Measurements from ENCODE around the gene NPY4R2. TPM values are rescaled to one million over a fixed set of nuclear protein-coding genes. Genes with fewer than 3 reads are reported as not detected.
"Not testable (repeated sequence)": the region's sequence is repeated elsewhere in the genome, so short reads cannot be mapped to it uniquely, and the experiment has no call there.

The NPY4R2 gene
- total RNA-seq: not detected

DNA sequence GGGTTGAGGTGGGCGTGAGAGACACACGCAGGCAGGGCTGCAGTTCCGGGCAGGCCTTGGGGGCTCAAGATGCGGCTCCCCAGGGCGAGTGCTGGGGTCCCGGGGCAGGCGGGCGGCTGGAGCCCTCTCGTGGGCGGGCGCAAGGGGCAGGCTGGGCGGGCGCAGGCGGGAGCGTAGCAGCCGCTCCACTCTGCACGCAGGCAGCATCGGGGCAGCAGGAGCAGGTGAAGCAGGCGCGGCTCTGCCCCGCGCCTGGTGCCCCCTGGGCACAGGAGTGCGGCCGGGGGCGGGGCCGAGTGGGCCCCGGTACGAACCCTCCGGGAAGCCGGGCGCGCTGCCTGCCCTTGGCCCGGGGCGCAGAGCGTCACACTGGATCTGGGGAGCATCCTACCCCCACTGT, at the start of gene NPY4R2:
NPY4R2 (plus strand) TSS at position 188 of the 400 bp plus-strand sequence. CDS start 3,326 bp downstream, outside the sequence.
- H3K9me3 ChIP-seq; H3K27me3 ChIP-seq; H3K4me3 ChIP-seq; H3K4me1 ChIP-seq; intact Hi-C loops (cut with DNase I); H3K36me3 ChIP-seq; DNase-seq (ENCODE audit: low spot score in 2 of 2); H3K27ac ChIP-seq: not testable (repeated sequence)

GRCh38 chr10:47870887-47871286, 47.6 kb upstream of the NPY4R2 start:
- H3K4me3 ChIP-seq; H3K27me3 ChIP-seq; H3K4me1 ChIP-seq; intact Hi-C loops (cut with DNase I); H3K27ac ChIP-seq; H3K9me3 ChIP-seq; H3K36me3 ChIP-seq; DNase-seq (ENCODE audit: low spot score in 2 of 2): not testable (repeated sequence)

- H3K27ac ChIP-seq; H3K4me3 ChIP-seq; H3K27me3 ChIP-seq; H3K9me3 ChIP-seq; H3K36me3 ChIP-seq; intact Hi-C loops (cut with DNase I); H3K4me1 ChIP-seq; DNase-seq (ENCODE audit: low spot score in 2 of 2): not testable (repeated sequence)
These were observed 46.8 kb upstream of the NPY4R2 start for GRCh38 chr10:47871485-47872180.

DNA sequence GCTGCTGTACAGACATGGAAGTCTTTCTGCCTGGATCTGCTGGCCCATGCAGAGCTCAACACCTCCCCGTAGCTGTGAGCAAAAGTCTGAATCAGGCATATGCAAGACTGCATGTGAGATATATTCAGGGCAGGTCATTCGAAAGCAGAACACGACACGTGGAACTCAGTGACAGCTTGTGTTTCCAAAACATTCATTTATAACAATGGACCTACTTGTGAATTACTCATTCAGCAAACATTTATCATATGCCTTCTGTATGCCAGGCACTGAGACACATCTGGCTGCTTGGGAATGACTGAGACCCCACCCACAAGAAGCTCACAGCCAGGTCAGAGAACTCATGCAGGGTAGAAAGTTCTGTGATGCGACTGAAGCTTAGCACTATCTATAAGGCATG, 46.2 kb upstream of the NPY4R2 start:
- H3K4me3 ChIP-seq; intact Hi-C loops (cut with DNase I); H3K9me3 ChIP-seq: not testable (repeated sequence)

GRCh38 chr10:47884239-47884638, 34.2 kb upstream of the NPY4R2 start:
- H3K36me3 ChIP-seq; H3K27ac ChIP-seq; H3K27me3 ChIP-seq; H3K4me1 ChIP-seq; H3K4me3 ChIP-seq; DNase-seq (ENCODE audit: low spot score in 2 of 2); intact Hi-C loops (cut with DNase I); H3K9me3 ChIP-seq: not testable (repeated sequence)

More for the DNA sequence above, 46.2 kb upstream of the NPY4R2 start:
- not testable (repeated sequence) for H3K27ac ChIP-seq; H3K36me3 ChIP-seq; H3K4me1 ChIP-seq; H3K27me3 ChIP-seq; DNase-seq (ENCODE audit: low spot score in 2 of 2)

GRCh38 chr10:47884934-47885333, 33.5 kb upstream of the NPY4R2 start:
- DNase-seq (ENCODE audit: low spot score in 2 of 2); H3K4me3 ChIP-seq; H3K27me3 ChIP-seq; H3K4me1 ChIP-seq; H3K9me3 ChIP-seq; H3K36me3 ChIP-seq; intact Hi-C loops (cut with DNase I); H3K27ac ChIP-seq: not testable (repeated sequence)

DNA sequence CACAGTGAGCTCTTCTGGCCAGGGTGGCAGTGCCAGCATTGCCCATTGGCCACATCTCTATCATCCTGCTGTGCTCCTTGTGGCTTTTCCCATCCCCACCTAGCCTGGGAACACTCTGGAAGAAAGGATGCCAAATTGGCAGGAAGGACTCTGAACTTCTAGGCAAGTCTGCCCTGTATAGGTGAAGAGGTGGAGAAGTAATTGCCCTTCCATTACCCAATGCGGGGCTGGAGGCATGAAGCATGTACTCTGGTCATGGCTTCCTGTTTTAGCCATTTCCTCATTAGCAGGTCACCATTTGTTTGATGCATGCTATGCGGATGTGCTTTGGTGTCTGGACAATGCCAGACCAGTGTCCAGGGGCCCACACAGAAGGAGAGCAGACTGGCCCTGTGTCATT, 32.1 kb upstream of the NPY4R2 start:
- not testable (repeated sequence) for DNase-seq (ENCODE audit: low spot score in 2 of 2)

DNA sequence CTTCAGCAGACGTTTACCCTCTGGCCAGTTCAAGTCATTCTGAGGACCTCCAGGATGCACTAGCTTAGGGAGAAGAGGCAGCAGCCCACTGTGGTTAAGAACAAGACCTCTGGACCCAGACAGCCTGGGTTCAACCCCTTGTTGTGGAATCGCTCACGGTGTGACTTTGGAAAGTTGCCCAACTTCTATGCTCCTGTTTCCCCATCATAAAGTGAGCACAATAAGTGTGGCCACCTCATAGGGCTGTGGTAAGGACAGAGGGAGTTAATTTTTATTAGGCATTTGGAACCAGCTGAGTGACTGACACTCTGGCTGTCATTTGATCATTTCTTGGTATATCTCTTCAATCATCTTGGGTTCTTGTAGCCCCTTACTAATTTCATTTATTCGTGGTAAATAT, 31.6 kb upstream of the NPY4R2 start:
- DNase-seq (ENCODE audit: low spot score in 2 of 2); H3K4me3 ChIP-seq; H3K4me1 ChIP-seq; H3K36me3 ChIP-seq; H3K9me3 ChIP-seq; H3K27me3 ChIP-seq; intact Hi-C loops (cut with DNase I); H3K27ac ChIP-seq: not testable (repeated sequence)

More for the DNA sequence above, 32.1 kb upstream of the NPY4R2 start:
- intact Hi-C loops (cut with DNase I); H3K4me1 ChIP-seq; H3K36me3 ChIP-seq; H3K9me3 ChIP-seq; H3K4me3 ChIP-seq; H3K27ac ChIP-seq; H3K27me3 ChIP-seq: not testable (repeated sequence)

GRCh38 chr10:47890737-47891136, 27.7 kb upstream of the NPY4R2 start:
- H3K9me3 ChIP-seq; intact Hi-C loops (cut with DNase I); H3K36me3 ChIP-seq; H3K4me3 ChIP-seq; H3K27ac ChIP-seq; H3K4me1 ChIP-seq; DNase-seq (ENCODE audit: low spot score in 2 of 2); H3K27me3 ChIP-seq: not testable (repeated sequence)

GRCh38 chr10:47892494-47893261, 25.8 kb upstream of the NPY4R2 start:
- H3K27me3 ChIP-seq; H3K27ac ChIP-seq; H3K36me3 ChIP-seq; intact Hi-C loops (cut with DNase I); H3K4me1 ChIP-seq; DNase-seq (ENCODE audit: low spot score in 2 of 2); H3K4me3 ChIP-seq; H3K9me3 ChIP-seq: not testable (repeated sequence)

GRCh38 chr10:47894571-47894970, 23.9 kb upstream of the NPY4R2 start:
- H3K4me1 ChIP-seq; H3K27ac ChIP-seq; H3K9me3 ChIP-seq; H3K27me3 ChIP-seq; intact Hi-C loops (cut with DNase I); H3K36me3 ChIP-seq; H3K4me3 ChIP-seq; DNase-seq (ENCODE audit: low spot score in 2 of 2): not testable (repeated sequence)

DNA sequence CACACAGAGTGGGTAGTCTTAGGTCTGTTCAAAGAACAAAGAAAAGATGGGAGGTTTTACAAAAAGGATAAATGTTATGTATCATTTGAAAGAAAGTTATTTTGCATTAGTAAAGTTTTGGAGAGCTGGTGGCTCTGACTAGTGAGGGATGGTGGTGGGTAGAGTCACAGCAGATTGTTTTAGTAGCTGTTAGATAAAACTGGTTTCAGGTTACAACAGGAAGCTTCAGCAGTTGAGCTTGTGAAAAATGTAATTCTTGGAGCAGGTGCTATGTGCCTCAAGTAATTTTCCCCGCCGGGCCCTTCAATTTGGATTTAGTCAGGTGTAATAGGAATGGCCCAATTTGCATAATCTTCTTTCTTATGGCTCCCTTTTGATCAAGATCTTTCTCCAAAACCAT, 20.6 kb upstream of the NPY4R2 start:
- H3K4me3 ChIP-seq; H3K27me3 ChIP-seq; H3K36me3 ChIP-seq; intact Hi-C loops (cut with DNase I); DNase-seq (ENCODE audit: low spot score in 2 of 2); H3K9me3 ChIP-seq; H3K4me1 ChIP-seq; H3K27ac ChIP-seq: not testable (repeated sequence)

- H3K27me3 ChIP-seq; H3K9me3 ChIP-seq; H3K4me1 ChIP-seq; H3K27ac ChIP-seq; DNase-seq (ENCODE audit: low spot score in 2 of 2); intact Hi-C loops (cut with DNase I); H3K36me3 ChIP-seq; H3K4me3 ChIP-seq: not testable (repeated sequence)
These were observed 9.1 kb upstream of the NPY4R2 start for GRCh38 chr10:47909333-47909732.

- H3K27me3 ChIP-seq; DNase-seq (ENCODE audit: low spot score in 2 of 2); H3K27ac ChIP-seq; H3K4me1 ChIP-seq; H3K9me3 ChIP-seq; H3K4me3 ChIP-seq; intact Hi-C loops (cut with DNase I); H3K36me3 ChIP-seq: not testable (repeated sequence)
These were observed 8.0 kb upstream of the NPY4R2 start for GRCh38 chr10:47910486-47910885.

Data from ascending aorta (tissue), 2 donors.